ENCODE results near the gene ABHD1. TPM values are rescaled to one million over a fixed set of nuclear protein-coding genes. Genes with fewer than 3 reads are reported as not detected.

The ABHD1 gene
- polyA plus RNA-seq, 1 donor (not counting 4 experiments of a cell fraction or from before 2014, with no cell fraction given) = not detected

GRCh38 chr2:27081984-27082772 lies 41.4 kb upstream of the ABHD1 start:
- Histone ChIP-seq H3K9me3 (ENCODE audit: control insufficient read depth, low read depth, low read length) (no peaks in the 10 kb centered on the region), H2AFZ (ENCODE audit: control insufficient read depth, low read length) (no peak overlapping the region), H3K27ac (ENCODE audit: control insufficient read depth, insufficient read depth, low read length) (no peak overlapping the region), H3K36me3 (ENCODE audit: control insufficient read depth in 2 of 2, extremely low read depth in 1 of 2, insufficient read depth in 2 of 2, low read length in 2 of 2) (no peaks in the 10 kb centered on the region), H3K4me2 (ENCODE audit: control insufficient read depth, extremely low read depth, insufficient read depth, low read depth, low read length) (no peak overlapping the region), H3K9me1 (ENCODE audit: control insufficient read depth, extremely low read depth, insufficient read depth, low read length) (no peaks in the 10 kb centered on the region), H3K27me3 (ENCODE audit: control insufficient read depth, extremely low read depth, insufficient read depth, low read length) (no peaks in the 10 kb centered on the region), H3K79me2 (ENCODE audit: control insufficient read depth, insufficient read depth, low read length) (no peaks in the 10 kb centered on the region), H4K20me1 (ENCODE audit: control insufficient read depth, extremely low read depth, insufficient read depth, low read length) (no peaks in the 10 kb centered on the region), H3K4me1 (ENCODE audit: control insufficient read depth, extremely low read depth, insufficient read depth, low read length) (peaks cover 23% of the 10 kb centered on the region), H3K9ac (ENCODE audit: control insufficient read depth, extremely low read depth, insufficient read depth, low read length) (no peak overlapping the region), H3K4me3 (ENCODE audit: control insufficient read depth in 2 of 3, extremely low read depth in 1 of 3, insufficient read depth in 2 of 3, low read depth in 1 of 3, low read length in 3 of 3) (no peak overlapping the region)
- FAIRE-seq (no peak), DNase-seq (ENCODE audit: low read depth, low spot score) (no peak)
- dilution Hi-C loops (cut with MboI; ENCODE audit: extremely low pct_ligation_motif_present, low sequenced_read_pairs) = no loop called here
- TF ChIP-seq CTCF (optimal IDR thresholded peaks at IDR 0.05 in 1 of 3, IDR thresholded peaks at IDR 0.05 in 1 of 3, conservative IDR thresholded peaks at IDR 0.05 in 1 of 3; ENCODE audit: extremely low read depth in 1 of 3, insufficient read depth in 2 of 3, low read length in 3 of 3) (no peak), EZH2 (IDR thresholded peaks at IDR 0.05; ENCODE audit: low read length) (no peak)

- Histone ChIP-seq H2AFZ (ENCODE audit: control insufficient read depth, low read length) (no peak overlapping the region), H3K9ac (ENCODE audit: control insufficient read depth, extremely low read depth, insufficient read depth, low read length) (no peak overlapping the region), H3K36me3 (ENCODE audit: control insufficient read depth in 2 of 2, extremely low read depth in 1 of 2, insufficient read depth in 2 of 2, low read length in 2 of 2) (no peaks in the 10 kb centered on the region), H3K9me3 (ENCODE audit: control insufficient read depth, low read depth, low read length) (no peaks in the 10 kb centered on the region), H3K4me2 (ENCODE audit: control insufficient read depth, extremely low read depth, insufficient read depth, low read depth, low read length) (no peak overlapping the region), H3K79me2 (ENCODE audit: control insufficient read depth, insufficient read depth, low read length) (no peaks in the 10 kb centered on the region), H3K27ac (ENCODE audit: control insufficient read depth, insufficient read depth, low read length) (no peak overlapping the region), H3K4me1 (ENCODE audit: control insufficient read depth, extremely low read depth, insufficient read depth, low read length) (peaks cover 19% of the 10 kb centered on the region), H3K27me3 (ENCODE audit: control insufficient read depth, extremely low read depth, insufficient read depth, low read length) (no peaks in the 10 kb centered on the region), H4K20me1 (ENCODE audit: control insufficient read depth, extremely low read depth, insufficient read depth, low read length) (no peaks in the 10 kb centered on the region), H3K9me1 (ENCODE audit: control insufficient read depth, extremely low read depth, insufficient read depth, low read length) (no peaks in the 10 kb centered on the region), H3K4me3 (ENCODE audit: control insufficient read depth in 2 of 3, extremely low read depth in 1 of 3, insufficient read depth in 2 of 3, low read depth in 1 of 3, low read length in 3 of 3) (no peak overlapping the region)
- DNase-seq (ENCODE audit: low read depth, low spot score) = no peak
- TF ChIP-seq EZH2 (IDR thresholded peaks at IDR 0.05; ENCODE audit: low read length) = no peak
- TF ChIP-seq CTCF (optimal IDR thresholded peaks at IDR 0.05 in 1 of 3, IDR thresholded peaks at IDR 0.05 in 1 of 3, conservative IDR thresholded peaks at IDR 0.05 in 1 of 3; ENCODE audit: extremely low read depth in 1 of 3, insufficient read depth in 2 of 3, low read length in 3 of 3) = no peak
- dilution Hi-C loops (cut with MboI; ENCODE audit: extremely low pct_ligation_motif_present, low sequenced_read_pairs) = no loop called here
- FAIRE-seq = no peak
Observed at GRCh38 chr2:27082773-27083409, 40.7 kb upstream of the ABHD1 start.
